SK-N-MC (cell line): Measurements from ENCODE around the gene TSPAN4.
A peak's percentile ranks its signal among the peaks of the same experiment; 100 is the strongest.

Source experiments
- DNase-seq: peaks from one replicate; pipeline ENCODE4 v3.0.0-alpha.2; 2011; ENCODE audit warnings: low read depth, low spot score
- H3K27ac ChIP-seq: fragments of 200-600 bp; sonication (generic); 2 replicates; pipeline ENCODE4 v1.5.1; 2016; ENCODE audit warnings: mixed run types
- H3K36me3 ChIP-seq: fragments of 200-600 bp; sonication (generic); 2 replicates; pipeline ENCODE4 v1.6.1; 2017; ENCODE audit warnings: antibody characterized with exemption, low read length, mixed read lengths; ENCODE audit not compliant: insufficient read depth
- H3K4me3 ChIP-seq: fragments of 200-600 bp; sonication (generic); 2 replicates; pipeline ENCODE4 v1.5.1; 2016
- H3K9ac ChIP-seq: fragments of 200-600 bp; sonication (generic); 2 replicates; pipeline ENCODE4 v1.8.0; 2017; ENCODE audit warnings: mixed run types, mixed read lengths; ENCODE audit not compliant: insufficient read length
- H3K9me3 ChIP-seq: fragments of 200-600 bp; sonication (generic); 2 replicates; pipeline ENCODE4 v1.6.1; 2017; ENCODE audit warnings: low read depth, mild to moderate bottlenecking, antibody characterized with exemption, low read length, moderate library complexity, mixed read lengths
- EZH2 ChIP-seq: fragments of 200-600 bp; sonication (generic); IDR thresholded peaks from one replicate; pipeline ENCODE4 v1.6.1; 2017; ENCODE audit warnings: antibody characterized with exemption
- FOXP2 ChIP-seq: optimal IDR thresholded peaks from 2 replicates; pipeline ENCODE3; 2011; ENCODE audit warnings: mild to moderate bottlenecking, moderate library complexity; ENCODE audit not compliant: insufficient read depth; ENCODE audit errors: extremely low read length, control extremely low read depth
- POLR2AphosphoS5 ChIP-seq: IDR thresholded peaks from 2 replicates; pipeline ENCODE4 v1.6.1; 2012; ENCODE audit warnings: mild to moderate bottlenecking, low read depth, low read length, borderline replicate concordance

TSPAN4 gene

GRCh38 chr11:862081-862661 lies 19.5 kb downstream of the TSPAN4 start:
- no peak for DNase-seq
- Histone ChIP-seq H3K4me3 (no peak overlapping the region), H3K36me3 (no peaks in the 10 kb centered on the region; the same call in 1 of the 2 replicates), H3K9me3 (no peaks in the 10 kb centered on the region), H3K9ac (no peak overlapping the region), H3K27ac (no peak overlapping the region)
- TF ChIP-seq EZH2 (no peak), FOXP2 (no peak), POLR2AphosphoS5 (no peak)

DNA sequence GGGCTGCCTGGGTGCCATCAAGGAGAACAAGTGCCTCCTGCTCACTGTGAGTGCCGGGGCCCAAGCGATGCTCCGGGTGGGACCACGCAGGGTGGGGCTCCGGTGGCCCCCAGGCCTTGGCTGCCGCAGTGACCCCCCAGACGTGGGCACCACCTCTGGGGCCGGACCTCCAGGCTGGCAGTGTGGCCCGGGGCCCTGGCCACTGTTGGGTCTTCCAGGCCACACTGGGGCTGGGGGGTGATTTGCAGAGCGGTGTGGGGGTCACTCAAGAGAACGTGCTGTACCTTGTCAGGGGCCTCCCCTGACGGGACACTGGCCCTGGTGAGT lies 20.0 kb downstream of the TSPAN4 start:
- Histone ChIP-seq H3K9ac (no peak overlapping the region), H3K27ac (no peak overlapping the region), H3K9me3 (no peaks in the 10 kb centered on the region), H3K4me3 (no peak overlapping the region), H3K36me3 (no peaks in the 10 kb centered on the region; the same call in 1 of the 2 replicates)
- no peak for DNase-seq
- TF ChIP-seq EZH2 = no peak
- TF ChIP-seq FOXP2 = no peak
- no peak for TF ChIP-seq POLR2AphosphoS5

DNA sequence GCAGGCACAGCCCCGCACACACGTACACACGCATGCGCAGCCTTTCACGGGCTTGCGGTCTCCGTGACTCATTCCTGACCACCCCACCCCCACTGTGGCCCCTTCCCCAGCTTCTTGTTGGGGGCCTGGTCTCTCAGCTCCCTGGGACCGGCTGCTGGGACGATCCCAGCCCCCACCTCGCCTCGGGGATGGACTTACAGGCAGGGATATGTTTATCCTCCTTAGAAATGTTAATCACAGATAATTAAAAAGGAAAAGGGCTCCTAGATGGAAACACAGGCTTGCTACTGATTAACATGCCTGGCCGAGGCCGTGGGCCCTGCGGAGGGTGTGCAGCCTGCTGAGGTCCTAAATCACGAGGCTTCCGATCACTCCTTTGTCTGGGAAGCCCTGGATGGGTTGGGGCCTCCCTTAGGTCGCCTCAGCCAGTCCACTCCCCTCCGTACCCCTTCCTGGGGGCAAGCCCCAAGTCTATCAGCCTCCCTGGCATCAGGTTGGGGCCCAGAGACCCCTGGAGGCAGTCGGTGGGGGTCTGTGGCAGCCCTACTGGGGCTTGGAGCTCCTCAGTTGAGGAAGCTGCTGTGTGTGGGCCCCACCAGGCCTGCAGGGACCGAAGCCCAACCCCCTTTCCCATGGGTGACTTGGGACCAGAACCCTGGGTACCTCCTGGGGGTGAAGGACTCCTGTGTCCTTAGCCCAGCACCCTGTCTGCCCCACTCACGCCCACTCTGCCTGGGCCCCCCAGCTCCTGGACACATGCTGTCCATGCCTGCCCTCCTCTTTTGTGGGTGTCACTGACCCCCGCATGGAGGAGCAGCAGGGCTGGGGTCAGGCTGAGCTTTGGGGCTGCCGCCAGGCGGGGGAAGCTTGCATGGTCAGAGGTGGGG lies 20.6 kb downstream of the TSPAN4 start:
- H3K4me3 ChIP-seq = no peak overlapping the region
- H3K36me3 ChIP-seq = no peaks in the 10 kb centered on the region; the same call in 1 of the 2 replicates
- no peak for TF ChIP-seq EZH2
- no peaks in the 10 kb centered on the region for H3K9me3 ChIP-seq
- no peak for DNase-seq
- no peak overlapping the region for H3K9ac ChIP-seq
- peak overlapping the region; percentile 57; the same call in 1 of the 2 replicates for H3K27ac ChIP-seq

- Histone ChIP-seq H3K4me3 (no peak overlapping the region), H3K27ac (peak overlapping the region; percentile 31; the same call in 1 of the 2 replicates), H3K36me3 (no peaks in the 10 kb centered on the region; the same call in 1 of the 2 replicates), H3K9me3 (no peaks in the 10 kb centered on the region), H3K9ac (no peak overlapping the region)
- no peak for TF ChIP-seq EZH2
- TF ChIP-seq FOXP2 = no peak
- TF ChIP-seq POLR2AphosphoS5 = no peak; the same call in 1 of the 2 replicates
- no peak for DNase-seq
Observed at GRCh38 chr11:863910-864827, 21.5 kb downstream of the TSPAN4 start.

DNA sequence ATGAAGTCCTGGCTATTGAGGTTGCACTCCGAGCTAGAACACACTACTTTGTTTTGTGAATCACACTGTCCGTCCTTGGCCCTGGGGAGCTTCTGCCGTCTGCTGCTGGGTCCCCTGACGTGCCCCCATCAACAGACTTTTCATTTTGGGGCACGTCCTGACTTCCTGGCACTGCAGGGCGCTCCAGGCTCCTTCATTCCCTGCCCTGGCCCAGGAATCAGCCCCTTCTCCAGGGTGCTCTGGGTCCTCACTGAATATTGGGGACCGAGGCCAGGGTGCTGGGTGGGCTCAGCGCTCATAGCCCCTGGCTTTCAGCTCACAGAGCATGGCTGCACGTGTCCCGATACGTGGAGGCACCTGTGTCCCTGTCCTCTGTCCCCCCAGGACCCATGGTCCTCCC lies 22.2 kb downstream of the TSPAN4 start:
- no peak overlapping the region for H3K4me3 ChIP-seq
- no peak for DNase-seq
- no peaks in the 10 kb centered on the region for H3K9me3 ChIP-seq
- peak overlapping the region; percentile 19; the same call in 1 of the 2 replicates for H3K27ac ChIP-seq
- no peak overlapping the region for H3K9ac ChIP-seq
- TF ChIP-seq POLR2AphosphoS5 = no peak
- no peak for TF ChIP-seq EZH2
- H3K36me3 ChIP-seq = no peaks in the 10 kb centered on the region; the same call in 1 of the 2 replicates

DNA sequence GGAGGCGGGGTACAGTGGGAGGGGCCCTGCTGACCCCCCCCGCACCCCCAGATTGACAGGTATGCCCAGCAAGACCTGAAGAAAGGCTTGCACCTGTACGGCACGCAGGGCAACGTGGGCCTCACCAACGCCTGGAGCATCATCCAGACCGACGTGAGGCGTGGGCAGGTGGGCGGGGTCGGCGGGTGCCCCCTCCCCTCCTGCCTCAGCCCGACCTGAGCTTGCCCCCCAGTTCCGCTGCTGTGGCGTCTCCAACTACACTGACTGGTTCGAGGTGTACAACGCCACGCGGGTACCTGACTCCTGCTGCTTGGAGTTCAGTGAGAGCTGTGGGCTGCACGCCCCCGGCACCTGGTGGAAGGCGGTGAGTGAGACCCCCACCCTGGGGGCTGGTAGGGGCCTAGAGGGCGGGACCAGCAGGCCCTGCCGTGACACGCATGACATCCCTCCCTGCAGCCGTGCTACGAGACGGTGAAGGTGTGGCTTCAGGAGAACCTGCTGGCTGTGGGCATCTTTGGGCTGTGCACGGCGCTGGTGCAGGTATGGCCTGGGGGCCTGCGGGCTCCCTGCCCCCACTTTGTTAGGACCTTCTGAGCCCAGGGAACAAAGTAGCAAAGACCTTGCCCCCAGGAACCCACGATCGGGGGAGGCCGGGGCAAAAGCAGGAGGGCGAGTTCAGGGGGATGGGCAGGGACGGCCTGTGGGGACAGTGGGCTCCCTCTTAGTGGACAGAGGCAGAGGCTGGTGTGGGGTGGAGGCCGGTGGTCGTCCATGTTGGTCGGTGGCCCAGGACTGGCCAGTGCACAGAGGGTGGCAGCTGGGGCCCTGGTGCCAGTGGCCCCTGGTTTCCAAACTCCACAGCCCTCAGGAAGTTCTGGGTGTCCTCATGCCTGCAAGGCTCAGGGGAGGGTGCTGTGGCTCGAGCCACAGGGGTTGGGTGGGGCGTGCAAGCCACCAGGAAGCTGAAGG lies 23.1 kb downstream of the TSPAN4 start:
- no peaks in the 10 kb centered on the region; the same call in 1 of the 2 replicates for H3K36me3 ChIP-seq
- no peak overlapping the region for H3K9ac ChIP-seq
- no peak overlapping the region for H3K4me3 ChIP-seq
- no peak overlapping the region for H3K27ac ChIP-seq
- TF ChIP-seq POLR2AphosphoS5 (peak; percentile 38), FOXP2 (no peak)
- no peak for DNase-seq
- no peaks in the 10 kb centered on the region for H3K9me3 ChIP-seq

DNA sequence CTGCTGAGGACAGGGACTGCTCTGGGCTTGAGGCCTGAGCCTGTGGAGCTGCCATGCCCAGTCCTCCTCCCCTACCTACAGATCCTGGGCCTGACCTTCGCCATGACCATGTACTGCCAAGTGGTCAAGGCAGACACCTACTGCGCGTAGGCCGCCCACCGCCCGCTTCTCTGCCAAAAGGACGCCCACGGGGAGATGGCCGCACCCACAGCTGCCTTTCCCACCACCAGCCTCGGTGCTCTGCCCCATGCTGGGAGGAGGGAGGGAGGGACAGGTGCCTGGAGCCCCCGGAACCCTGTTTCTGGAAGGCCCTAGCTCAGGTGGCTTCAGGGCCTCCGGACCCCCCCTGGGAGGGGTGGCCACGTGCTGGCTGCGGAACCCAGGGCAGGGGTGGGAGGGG lies 23.8 kb downstream of the TSPAN4 start:
- TF ChIP-seq EZH2 (no peak), POLR2AphosphoS5 (no peak), FOXP2 (no peak)
- no peak for DNase-seq
- H3K9ac ChIP-seq = no peak overlapping the region
- no peak overlapping the region for H3K27ac ChIP-seq
- no peaks in the 10 kb centered on the region for H3K9me3 ChIP-seq
- no peak overlapping the region for H3K4me3 ChIP-seq
- H3K36me3 ChIP-seq = no peaks in the 10 kb centered on the region; the same call in 1 of the 2 replicates
